Measurements from ENCODE around the gene EIF3K.
"Not testable (repeated sequence)": the region's sequence is repeated elsewhere in the genome, so short reads cannot be mapped to it uniquely, and the experiment has no call there.

The EIF3K gene, protein sequence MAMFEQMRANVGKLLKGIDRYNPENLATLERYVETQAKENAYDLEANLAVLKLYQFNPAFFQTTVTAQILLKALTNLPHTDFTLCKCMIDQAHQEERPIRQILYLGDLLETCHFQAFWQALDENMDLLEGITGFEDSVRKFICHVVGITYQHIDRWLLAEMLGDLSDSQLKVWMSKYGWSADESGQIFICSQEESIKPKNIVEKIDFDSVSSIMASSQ

DNA sequence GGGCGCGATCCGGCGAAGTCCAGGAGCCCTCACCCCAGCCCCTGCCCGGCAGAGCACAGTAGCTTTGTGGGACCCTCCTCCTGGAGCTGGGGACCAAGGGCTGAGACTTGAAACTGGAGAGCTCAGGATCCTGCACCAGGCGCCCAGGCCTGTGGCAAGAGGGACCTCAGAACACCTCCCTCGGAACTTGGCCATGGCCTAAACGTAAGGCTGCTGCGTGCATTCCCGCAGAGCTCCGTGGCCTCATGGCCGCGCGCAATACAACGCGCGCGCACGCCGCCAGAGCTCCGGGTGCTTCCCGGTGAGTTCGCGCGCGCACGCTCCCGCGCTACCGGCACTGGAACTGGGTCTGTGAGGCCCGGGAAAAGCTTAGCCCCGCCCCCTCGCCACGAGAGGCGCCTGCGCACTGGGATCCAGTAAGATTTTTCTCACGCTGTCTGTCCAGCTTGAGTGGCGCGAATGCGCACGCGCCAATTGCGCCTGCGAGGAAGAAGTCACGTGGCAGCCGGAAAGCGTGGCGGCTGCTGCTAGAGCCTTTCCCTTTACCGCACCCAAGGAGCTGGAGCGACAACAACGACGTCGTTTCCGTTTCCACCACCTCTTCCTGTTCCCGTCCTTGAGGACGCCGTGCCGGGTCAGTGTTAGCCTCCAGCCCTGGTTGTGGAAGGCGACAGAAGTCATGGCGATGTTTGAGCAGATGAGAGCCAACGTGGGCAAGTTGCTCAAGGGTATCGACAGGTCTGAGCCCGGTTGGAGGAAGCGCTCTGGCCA is at the start of gene EIF3K:
Gene EIF3K, plus strand, starts transcription at position 599 of the 771 bp plus-strand sequence. Its CDS starts 81 bp downstream, at position 680.
- peak; percentile 95 to 98 (median 96) for DNase-seq (ENCODE audit: low read depth in 3 of 3)

DNA sequence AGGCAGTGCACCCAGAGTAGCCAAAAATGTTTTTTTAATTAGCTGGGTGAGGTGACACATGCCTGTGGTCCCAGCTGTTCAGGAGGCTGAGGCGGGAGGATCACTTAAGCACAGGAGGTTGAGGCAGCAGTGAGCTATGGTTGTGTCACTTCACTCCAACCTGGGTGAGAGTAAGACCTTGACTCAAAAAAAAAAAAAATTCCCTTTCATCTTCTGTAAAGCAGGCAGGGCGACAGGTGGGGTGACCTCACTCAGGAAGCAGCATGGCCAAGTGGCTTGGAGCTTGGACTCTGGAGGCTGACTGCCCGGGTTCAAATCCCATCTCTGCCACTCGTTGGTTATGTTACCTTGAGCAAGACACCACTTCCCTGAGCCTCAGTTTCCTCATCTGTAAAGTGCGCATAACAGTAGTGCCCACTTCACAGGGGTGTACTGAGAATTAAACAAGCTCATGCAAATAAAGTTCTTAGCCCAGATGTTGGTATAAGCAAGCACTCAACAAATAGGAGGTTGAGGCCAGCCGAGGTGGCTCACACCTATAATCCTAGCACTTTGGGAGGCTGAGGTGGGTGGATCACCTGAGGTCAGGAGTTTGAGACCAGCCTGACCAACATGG is 49.5 kb upstream of the EIF3K start:
- no peak for DNase-seq (ENCODE audit: low read depth in 3 of 3)

DNA sequence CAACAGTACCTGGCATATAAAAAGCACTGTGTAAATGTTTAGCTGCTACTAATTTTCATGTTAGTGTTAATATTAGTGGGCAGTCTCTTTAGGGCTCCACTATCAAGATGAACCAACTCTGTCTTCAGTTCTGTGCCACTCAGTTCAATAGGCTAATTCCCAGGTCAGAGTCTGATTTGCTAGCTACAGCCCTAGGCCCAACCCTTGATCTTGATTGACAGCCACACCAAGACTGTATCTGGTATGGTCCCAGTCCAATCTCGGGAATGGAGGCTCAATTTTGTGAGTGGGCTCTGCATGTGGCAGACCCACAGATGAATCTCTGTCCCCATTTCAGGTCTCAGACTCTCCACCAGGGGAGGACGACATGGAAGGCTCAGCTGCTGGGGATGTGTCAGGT is 47.3 kb upstream of the EIF3K start:
- DNase-seq (ENCODE audit: low read depth in 3 of 3), result no peak

DNA sequence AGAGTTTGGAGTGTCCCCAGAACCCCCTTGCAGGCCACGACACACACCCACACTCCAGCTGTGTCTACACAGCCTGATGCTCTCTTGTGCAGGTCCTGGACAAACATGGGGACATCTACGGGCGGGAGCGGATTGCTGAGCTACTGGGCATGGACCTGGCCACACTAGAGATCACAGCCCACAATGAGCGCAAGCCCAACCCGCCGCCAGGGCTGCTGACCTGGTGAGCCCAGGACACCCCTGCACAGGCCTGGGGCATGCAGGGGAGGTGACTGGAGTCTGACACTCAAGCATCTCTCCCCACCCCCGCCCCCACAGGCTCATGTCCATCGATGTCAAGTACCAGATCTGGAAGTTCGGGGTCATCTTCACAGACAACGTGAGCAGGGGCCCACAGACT is 41.2 kb upstream of the EIF3K start:
- DNase-seq (ENCODE audit: low read depth in 3 of 3), result no peak

DNA sequence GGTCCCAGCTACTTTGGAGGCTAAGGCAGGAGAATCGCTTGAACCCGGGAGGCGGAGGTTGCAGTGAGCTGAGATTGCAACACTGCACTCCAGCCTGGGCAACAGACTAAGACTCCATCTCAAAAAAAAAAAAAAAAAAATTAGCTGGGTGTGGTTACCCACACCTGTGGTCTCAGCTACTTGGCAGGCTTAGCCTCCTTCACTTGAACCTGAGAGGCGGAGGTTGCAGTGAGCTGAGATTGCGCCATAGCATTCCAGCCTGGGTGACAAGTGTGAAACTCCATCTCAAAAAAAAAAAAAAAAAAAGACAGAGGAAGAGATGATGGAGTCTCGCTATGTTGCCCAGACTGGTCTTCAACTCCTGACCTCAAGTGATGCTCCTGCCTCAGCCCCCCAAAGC is 39.7 kb upstream of the EIF3K start:
- not testable (repeated sequence) for DNase-seq (ENCODE audit: low read depth in 3 of 3)

DNA sequence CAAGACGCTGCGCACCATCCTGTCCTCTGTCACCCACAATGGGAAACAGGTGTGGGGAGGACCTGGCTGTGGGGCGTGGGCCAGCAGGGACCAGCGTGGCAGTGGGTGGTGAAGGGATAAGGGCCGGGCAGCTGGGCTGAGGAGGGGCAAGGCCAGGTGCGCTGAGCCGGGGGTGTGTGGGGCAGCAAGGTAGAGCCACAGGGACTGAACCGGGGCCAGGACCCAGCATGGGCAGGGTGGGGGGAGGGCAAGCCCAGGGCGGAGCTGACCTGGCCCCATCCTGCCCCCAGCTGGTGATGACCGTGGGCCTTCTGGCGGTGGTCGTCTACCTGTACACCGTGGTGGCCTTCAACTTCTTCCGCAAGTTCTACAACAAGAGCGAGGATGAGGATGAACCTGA is 38.9 kb upstream of the EIF3K start:
- no peak for DNase-seq (ENCODE audit: low read depth in 3 of 3)

DNA sequence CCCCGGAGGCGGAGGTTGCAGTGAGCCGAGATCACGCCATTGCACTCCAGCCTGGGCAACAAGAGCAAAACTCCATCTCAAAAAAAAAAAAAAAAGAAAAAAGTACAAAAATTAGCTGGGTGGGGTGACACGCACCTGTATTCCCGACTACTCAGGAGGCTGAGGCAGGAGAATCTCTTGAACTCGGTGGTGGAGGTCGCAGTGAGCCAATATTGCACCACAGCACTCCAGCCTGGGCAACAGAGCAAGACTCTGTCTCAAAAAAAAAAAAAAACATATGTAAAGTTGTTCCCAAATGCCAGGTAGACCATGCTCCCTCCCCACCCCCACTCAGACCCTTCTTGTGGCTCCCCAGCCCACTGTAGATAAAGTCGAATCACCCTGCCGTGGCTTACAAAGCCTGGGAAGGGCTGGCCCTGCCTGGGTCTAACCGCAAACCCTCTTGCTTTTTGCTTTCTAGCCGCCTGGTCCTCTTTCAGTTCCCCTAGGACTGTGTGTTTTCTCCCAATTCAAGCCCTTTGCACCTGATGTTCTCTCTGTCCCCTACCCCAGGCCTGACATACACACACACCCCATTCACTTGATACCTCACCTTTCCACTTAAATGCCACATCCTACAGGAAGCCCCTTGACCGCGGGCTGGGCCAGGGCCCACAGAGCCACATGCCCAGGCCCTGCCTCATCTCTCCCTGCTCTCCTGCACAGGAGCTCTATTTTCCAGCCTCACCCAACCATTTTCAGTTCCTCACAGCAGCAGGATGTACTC is 35.6 kb upstream of the EIF3K start:
- DNase-seq (ENCODE audit: low read depth in 3 of 3), result no peak

DNA sequence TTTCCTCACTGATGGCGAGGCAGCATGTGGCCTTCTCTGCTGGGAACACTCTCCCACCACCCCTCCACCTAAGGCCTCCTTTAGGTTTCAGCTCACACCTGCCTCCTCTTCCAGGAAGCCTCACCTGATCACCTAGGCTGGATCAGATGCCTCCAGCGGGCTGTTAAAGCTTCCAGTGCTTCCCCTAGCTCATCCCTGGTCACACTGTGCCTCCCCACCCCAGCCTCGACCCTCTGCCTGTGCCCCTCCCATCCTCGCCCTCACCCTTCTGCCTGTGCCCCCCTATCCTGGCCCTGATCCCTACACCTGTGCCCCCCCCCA is 35.0 kb upstream of the EIF3K start:
- DNase-seq (ENCODE audit: low read depth in 3 of 3), result no peak

DNA sequence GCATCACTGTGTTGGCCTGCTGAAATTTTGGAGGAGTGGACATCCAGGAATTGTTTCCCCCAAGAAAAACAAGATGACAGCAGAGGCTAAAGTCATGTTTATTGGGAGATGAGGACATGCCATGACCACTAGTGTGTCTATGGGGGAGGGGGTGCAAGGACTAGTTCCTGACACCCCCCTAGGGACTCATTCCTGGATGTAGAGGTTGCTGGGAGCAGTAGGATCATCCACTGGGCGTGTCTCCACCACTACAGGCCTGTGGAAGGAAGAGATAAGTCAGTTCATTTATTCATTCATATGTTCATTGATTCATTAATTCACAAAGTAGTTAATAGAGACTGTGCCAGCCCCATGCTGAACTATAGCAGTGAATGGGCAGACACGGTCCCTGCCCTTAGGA is 31.4 kb upstream of the EIF3K start:
- no peak for DNase-seq (ENCODE audit: low read depth in 3 of 3)

DNA sequence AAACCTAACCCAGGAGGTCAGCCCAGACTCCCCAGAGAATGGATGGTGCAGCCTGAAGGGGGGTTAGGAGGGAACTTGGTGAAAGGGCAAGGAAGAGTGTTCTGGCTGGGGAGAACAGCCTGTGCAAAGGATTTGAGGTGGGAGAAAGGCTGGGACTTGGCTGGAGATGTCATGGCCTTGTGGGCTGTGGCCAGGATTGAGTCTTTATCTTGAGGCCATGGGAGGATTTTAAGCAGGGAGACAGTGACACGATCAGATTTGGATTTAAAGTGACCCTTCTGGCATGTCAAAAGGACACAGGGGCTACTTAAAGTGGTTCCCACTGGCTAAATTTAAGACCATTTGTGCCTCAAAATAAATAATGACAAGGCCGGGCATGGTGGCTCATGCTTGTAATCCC is 30.9 kb upstream of the EIF3K start:
- DNase-seq (ENCODE audit: low read depth in 3 of 3), result no peak

DNA sequence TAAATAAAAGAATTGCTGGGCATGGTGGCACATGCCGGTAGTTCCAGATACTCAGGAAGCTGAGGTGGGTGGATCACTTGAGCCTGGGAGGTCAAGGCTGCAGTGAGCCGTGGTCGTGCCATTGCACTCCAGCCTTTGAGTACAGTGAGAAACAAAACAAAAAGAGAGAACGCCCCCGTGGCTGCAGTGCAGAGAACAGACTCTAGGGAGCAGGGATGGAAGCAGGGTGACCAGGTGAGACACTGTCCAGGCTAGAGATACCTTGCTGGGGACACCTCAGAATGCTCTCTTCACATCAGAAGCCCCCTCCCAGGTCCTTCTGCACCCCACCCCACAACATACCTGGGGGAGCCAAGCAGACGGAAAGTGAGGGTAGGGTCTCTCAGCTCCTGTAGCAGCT is 26.0 kb upstream of the EIF3K start:
- no peak for DNase-seq (ENCODE audit: low read depth in 3 of 3)

DNA sequence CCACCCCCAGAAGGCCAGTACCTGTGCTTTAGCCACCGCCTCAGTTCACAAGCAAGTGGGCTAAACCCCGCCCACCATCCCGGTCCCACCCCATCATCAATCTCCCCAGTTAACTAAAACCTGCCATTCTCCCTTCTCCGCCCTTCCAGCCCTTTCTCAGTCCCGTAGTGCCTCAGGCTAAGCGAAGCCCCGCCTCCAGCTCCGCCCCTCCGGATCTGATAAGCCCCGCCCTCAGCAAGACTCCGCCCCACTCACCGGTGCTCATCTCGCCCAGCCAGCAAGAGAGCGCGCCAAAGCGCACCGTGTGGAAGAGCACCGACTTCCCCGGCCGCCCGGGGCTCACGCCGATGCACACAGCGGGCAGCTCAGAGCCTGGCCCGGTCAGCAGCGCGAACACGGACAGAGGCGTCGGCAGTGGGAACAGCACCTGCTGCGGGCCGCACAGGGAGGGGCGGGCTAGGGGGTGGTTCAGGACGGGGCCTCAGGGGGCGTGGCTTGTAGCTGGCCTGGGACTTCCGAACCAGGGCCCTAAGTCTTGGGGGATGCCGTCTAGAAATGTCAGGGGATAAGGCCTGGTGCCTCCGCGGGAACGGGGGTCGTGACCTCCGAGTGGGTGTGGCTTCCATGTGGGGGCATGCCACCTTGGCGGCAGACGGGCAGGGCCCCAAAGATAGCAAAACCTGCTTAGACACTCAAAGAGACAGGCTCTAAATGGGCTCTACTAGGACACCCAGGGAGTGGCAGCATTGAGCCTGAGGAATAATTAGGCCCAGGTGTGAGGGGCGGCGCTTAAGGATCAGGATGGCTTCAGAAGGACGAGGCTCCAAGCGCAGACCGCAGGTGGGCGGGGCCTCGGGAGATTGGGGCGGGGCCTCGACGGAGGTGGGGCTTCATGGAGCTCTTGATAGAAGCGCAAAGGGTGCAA is 22.7 kb upstream of the EIF3K start:
- no peak for DNase-seq (ENCODE audit: low read depth in 3 of 3)

DNA sequence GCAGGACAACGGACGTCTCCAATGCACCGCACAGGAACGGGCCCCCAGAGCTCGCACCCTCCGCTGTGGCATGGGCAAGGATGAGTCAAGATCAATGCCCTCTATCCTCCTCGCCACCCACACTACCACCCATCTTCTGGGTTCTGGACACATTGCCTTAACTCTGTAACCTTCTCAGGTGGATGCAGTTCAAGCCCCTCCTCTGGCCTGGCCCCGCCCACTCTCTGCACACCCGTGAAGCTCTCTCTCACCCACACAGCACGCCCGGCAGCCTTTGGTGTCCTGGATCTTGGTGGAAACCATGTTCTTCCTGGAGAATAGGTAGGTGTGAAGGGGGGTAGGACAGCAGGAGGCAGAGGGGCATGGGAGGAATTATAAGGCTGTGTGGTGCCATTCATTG is 21.9 kb upstream of the EIF3K start:
- DNase-seq (ENCODE audit: low read depth in 3 of 3), result no peak

DNA sequence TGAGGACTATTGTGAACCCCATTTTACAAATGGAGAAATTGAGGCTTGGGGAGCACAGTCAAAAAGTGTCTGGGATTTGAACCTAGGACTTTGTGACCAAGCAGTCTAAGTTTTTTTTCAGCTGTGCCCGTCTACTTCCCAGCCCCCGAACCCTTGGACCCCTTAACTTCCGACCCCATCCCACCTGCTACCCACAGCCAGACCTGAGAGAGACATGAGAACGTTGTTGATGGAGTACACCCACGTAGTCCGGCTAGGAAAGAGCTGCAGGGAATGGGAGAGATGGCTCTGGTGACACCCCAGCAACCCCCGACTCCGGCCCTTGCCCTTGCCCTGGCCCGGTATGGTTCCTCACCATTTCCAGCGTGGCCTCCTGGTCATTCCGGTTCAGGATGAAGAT is 19.3 kb upstream of the EIF3K start:
- DNase-seq (ENCODE audit: low read depth in 3 of 3), result no peak

DNA sequence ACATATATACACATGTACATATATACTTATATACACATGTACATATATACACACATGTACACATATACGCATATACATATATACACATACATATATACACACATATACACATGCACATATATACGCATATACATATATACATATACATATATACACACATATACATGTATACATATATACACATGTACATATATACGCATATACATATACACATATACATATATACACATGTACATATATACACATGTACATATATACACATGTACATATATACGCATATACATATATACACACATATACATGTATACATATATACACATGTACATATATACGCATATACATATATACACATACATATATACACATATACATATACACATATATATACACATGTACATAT is 16.1 kb upstream of the EIF3K start:
- DNase-seq (ENCODE audit: low read depth in 3 of 3), result not testable (repeated sequence)

DNA sequence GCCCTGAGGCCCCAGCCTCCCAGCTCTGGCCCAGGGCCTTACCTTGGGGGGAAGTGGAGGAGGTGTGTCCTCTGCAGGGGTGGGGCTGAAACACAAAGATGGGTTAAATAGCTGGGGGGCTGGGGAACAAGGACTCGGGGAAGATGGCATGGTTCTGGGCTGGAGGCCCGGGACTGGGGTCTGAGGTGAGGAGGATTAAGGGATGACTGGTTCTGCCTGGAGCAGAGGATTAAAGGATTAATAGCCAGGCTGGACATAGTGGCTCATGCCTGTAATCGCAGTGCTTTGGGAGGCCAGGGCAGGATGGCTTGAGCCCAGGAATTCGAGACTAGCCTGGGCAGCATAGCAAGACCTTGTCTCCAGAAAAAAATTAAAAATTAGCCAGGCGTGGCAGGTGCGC is 12.9 kb upstream of the EIF3K start:
- no peak for DNase-seq (ENCODE audit: low read depth in 3 of 3)

DNA sequence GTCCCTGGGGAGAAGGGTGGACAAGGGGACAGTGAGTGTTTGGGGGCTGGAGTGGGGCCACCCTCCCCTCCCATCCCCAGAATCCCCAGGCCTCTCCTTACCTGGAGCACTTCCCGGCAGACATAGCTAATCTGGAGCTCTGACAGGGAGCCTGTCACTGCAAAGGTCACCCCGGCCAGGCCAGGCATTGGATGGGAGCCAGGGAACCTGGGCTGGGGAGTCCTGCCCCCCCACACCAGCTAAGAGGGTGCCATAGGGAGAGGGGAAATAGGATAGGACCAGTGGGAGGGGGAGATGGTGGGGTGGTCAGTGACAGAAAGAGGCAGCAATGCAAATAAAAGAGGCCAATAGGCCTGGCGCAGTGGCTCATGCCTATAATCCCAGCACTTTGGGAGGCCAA is 4.7 kb upstream of the EIF3K start:
- no peak for DNase-seq (ENCODE audit: low read depth in 3 of 3)

DNA sequence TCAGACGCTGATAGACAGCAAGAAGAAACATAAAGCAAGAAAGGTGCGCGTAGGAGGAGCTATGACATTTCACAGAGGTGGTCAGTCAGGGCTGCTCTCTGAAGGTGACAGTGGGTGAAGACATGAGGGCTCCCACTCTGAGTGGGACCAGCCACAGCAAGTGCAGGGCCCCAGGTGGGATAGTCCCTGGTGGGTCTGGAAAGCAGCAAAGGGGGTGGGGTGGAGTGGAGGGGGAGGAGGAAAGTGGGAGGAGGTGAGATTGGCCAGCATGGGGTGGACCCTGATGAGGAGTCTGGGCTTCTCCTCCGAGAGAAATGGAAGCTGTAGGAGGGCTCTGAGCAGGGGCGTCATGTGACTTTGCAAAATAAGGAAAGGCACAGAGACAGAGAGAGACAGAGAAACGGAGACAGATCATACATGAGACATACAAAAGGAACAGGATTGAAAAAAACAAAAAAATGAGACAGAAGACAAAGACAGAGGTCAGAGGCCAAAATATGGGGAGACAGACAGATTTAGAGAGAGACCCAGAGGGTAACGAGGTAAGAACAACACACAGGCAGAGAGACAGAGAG is 3.9 kb upstream of the EIF3K start:
- no peak for DNase-seq (ENCODE audit: low read depth in 3 of 3)

DNA sequence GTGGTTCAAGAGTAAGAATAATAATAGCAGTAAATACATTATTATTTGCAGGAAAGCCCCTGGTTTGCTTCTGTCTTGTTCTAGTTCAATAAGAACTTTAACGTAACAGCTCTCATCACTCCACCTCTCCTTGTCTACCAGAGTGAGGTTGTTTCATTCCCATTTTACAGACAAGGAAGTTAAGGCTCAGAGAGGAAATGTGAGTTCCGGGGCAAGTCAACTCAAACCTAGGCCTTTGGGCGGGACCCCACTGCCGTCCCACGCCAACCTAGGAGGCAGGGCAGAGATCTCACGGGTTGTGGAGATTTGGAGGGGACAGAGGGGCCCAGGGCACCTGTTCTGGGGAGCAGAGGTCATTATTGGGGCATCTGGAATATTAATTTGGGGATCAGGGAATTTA is 2.7 kb upstream of the EIF3K start:
- no peak for DNase-seq (ENCODE audit: low read depth in 3 of 3)

DNA sequence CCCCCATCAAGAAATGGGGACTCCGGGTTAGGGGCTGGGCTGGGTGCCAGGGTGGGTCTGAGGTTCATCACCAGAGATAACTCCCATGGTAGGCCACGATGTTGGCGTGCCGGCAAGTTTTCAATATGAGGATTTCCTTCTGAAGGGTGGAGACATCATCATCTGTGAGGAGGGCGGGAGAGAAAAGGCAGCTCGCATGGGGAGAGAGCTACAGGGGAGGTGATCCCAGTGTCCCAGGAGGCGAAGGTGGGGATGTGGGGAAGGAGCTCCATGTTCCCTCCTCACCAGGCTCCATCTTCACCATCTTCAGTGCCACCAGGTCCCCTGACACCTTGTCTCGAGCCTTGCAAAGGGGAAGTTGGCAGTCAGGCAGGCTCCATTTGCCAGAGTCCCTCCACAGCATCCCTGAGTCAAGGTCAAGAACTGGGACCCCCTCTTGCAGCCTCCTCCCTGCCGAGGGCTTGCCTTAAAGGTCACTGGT is 1.7 kb upstream of the EIF3K start:
- peak in 1 of 3 experiments; percentile 16 for DNase-seq (ENCODE audit: low read depth in 3 of 3)

All from stimulated activated CD4-positive, alpha-beta T cell treated with anti-CD3 and anti-CD28 coated beads, TNF-alpha, amount 100 ng/mL, for 4 hours (primary cell).